GM12801 (cell line): ENCODE data around the gene INTS7.

Experiments used
- TF ChIP-seq, protein P1 (sequence below): IDR thresholded peaks from one replicate; pipeline ENCODE4 v1.5.1; 2011; ENCODE audit warnings: control low read depth; ENCODE audit not compliant: insufficient read length; ENCODE audit errors: extremely low read depth

The INTS7 gene

DNA sequence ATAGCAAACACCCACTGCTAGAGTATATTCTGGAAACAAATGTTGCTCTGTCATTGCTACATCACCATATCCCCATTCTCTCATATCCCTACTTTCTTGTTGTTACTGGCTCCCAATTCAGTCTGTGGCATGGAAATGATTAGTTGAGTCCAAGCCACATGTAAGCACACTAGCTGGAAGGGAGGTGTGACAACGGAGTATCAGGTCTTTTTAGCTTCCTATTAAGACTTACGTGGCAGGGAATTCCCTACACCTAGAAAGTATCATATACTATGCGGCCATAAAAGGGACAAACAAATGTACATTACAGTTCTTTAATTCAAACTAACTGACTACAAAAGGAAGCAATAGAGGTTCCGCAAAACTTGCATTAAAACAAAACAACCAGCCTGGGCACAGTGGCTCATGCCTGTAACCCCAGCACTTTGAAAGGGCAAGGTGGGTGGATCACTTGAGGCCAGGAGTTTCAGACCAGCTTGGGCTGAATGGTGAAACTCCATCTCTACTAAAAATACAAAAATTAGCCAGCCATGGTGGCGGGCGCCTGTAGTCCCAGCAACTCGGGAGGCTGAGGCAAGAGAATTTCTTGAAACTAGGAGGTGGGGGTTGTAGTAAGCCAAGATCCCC, 48.6 kb downstream of the INTS7 start:
- TF ChIP-seq, protein P1, sequence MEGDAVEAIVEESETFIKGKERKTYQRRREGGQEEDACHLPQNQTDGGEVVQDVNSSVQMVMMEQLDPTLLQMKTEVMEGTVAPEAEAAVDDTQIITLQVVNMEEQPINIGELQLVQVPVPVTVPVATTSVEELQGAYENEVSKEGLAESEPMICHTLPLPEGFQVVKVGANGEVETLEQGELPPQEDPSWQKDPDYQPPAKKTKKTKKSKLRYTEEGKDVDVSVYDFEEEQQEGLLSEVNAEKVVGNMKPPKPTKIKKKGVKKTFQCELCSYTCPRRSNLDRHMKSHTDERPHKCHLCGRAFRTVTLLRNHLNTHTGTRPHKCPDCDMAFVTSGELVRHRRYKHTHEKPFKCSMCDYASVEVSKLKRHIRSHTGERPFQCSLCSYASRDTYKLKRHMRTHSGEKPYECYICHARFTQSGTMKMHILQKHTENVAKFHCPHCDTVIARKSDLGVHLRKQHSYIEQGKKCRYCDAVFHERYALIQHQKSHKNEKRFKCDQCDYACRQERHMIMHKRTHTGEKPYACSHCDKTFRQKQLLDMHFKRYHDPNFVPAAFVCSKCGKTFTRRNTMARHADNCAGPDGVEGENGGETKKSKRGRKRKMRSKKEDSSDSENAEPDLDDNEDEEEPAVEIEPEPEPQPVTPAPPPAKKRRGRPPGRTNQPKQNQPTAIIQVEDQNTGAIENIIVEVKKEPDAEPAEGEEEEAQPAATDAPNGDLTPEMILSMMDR, result no peak

DNA sequence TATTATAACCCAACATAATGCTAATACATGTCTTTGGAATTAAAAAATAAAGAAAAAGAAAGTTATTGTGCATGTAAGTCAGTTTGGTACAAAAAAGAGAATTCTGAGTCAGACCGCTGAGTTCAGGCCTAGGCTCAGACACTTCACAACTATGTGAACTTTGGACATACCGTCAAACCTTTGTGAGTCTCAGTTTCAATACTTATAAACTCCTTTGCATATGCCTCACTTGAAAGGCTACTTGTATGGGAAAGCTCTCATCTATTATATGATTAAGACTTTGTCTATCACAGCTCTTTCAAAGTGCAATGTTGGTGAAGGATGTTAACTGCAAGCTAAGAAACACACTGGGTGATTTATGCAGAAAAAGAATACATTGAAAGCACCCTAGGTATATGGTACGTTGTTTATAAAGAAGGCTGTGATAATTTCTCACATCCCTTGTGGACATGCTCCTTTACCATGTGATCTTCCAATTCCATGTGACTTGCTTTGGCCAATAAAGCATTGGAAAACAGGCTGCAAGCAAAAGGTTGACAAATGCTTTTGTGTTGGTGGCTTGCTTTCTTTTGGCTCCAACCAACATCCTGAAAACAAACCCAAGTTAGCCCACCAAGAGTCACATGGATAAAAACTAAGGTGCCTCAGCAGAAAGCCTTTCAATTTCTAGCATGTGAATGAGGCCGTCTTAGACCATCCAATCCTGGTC, 49.6 kb downstream of the INTS7 start:
- TF ChIP-seq, protein P1, result no peak

- TF ChIP-seq, protein P1, result no peak
These were observed 56.8 kb downstream of the INTS7 start for GRCh38 chr1:211978596-211978995.

DNA sequence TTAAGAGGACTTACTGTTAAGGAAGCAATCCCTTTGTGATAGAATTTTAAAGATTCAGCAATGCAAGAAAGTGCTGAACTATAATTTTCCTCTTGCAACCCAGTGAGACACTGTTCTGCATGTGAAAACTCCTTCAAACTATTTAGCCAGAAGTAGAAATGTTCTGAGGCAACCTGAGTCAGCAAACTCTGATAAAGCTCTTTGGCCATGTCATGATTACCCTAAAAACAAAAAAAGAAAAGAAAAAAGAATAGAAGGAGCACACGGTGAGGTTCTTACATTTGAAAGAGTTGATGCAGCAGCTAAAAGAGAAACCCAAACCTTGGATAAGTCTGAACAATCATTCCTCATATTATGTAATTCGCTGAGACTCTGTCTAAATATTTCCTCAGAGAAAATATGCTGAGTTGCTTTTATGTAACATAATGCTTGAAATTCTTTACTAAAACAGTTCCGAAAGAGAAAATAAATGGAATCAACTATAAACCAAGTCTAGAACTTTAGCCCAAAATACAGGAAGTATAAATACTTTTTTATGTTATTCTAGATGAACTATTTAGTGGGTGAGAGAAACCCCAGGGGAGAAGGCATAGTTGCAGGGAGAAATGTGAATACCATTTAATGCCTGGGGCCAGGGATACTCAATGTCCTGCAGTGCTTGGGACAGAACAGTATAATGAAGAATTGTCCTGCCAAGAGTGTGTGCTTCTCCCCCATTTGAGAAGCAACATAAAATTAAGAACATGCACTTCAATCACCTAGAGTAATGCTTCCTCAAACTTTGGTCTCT, 60.0 kb downstream of the INTS7 start:
- TF ChIP-seq, protein P1, result no peak

DNA sequence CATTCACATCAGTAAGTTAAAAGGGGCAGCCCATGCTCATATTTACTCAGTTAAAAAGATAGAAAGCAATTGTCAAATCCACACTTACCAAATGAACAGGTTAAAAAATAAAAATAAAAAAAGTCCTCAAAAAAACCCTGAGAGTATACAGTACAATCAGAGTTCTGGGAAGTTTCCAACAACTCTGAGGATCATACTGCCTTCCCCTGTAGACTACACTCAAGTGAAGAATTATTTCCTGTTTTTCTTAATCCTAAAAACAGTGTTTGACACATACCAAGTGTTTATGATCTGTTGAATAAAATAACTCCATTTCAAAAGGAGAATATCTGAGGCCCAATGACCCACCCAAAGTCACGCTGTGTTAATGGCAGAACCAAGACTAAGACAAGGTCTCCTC, 61.8 kb downstream of the INTS7 start:
- TF ChIP-seq, protein P1, result no peak

GRCh38 chr1:211968200-211968834, 67.0 kb downstream of the INTS7 start:
- TF ChIP-seq, protein P1, result no peak

DNA sequence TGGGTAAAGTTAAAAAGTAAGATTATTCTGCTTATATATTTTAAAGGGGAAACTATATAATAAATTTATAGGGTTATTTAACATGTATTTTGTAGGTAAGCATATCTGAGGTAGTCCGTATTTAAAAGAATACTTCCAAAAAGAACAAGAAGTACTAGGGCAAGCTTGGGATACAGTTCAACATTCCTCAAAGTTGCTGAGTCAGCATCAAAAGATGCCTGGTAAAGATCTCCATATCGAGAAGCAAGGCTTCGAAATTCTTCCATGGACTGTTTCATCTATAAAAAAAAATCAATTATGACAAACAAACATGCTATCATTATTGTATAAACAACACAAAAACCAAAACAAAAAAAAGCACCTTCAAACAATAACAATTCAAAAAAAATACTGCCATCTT, 67.7 kb downstream of the INTS7 start:
- TF ChIP-seq, protein P1, result no peak
